AG09319 (cell line): ENCODE measurements around the gene B3GALT5.

Experiments
- DNase-seq: peaks from one replicate; pipeline ENCODE4 v3.0.0-alpha.2; 2010; ENCODE audit warnings: low read depth; ENCODE audit errors: extremely low read depth
- TF ChIP-seq, protein P1 (sequence below): IDR thresholded peaks from 2 replicates; pipeline ENCODE4 v1.5.1; 2011; ENCODE audit warnings: low read depth, mild to moderate bottlenecking, inconsistent platforms, low read length, moderate library complexity

Gene B3GALT5

DNA sequence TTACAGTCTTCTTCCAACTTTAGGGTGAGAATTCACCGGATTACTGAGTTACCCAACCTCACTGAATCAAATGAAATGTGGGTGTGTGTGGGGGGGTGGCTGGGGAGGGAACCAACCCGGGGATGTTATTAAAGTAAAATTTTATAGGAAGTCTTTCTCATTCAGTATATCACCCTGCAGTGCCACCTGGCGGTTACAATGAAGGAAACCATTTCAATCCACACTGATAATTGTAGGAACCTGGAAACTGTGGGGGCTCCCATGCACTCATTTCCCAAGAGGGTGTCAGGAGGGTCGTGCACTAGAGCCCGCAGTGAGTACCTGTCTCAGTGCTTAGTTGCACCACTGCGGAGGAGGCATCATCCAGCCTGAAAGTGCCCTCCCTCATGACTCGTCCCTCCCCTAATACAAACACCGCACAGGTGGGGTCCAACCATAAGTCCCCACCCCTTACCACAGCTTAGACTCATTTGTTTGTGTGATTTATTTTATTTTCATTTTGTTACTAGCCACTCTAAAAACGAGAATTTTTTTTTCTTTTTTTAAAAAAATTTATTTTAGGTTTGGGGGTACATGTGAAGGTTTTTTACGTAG, 103.2 kb downstream of the B3GALT5 start:
- peak; percentile 4 for DNase-seq
- TF ChIP-seq, protein P1, sequence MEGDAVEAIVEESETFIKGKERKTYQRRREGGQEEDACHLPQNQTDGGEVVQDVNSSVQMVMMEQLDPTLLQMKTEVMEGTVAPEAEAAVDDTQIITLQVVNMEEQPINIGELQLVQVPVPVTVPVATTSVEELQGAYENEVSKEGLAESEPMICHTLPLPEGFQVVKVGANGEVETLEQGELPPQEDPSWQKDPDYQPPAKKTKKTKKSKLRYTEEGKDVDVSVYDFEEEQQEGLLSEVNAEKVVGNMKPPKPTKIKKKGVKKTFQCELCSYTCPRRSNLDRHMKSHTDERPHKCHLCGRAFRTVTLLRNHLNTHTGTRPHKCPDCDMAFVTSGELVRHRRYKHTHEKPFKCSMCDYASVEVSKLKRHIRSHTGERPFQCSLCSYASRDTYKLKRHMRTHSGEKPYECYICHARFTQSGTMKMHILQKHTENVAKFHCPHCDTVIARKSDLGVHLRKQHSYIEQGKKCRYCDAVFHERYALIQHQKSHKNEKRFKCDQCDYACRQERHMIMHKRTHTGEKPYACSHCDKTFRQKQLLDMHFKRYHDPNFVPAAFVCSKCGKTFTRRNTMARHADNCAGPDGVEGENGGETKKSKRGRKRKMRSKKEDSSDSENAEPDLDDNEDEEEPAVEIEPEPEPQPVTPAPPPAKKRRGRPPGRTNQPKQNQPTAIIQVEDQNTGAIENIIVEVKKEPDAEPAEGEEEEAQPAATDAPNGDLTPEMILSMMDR, result peak; percentile 57

DNA sequence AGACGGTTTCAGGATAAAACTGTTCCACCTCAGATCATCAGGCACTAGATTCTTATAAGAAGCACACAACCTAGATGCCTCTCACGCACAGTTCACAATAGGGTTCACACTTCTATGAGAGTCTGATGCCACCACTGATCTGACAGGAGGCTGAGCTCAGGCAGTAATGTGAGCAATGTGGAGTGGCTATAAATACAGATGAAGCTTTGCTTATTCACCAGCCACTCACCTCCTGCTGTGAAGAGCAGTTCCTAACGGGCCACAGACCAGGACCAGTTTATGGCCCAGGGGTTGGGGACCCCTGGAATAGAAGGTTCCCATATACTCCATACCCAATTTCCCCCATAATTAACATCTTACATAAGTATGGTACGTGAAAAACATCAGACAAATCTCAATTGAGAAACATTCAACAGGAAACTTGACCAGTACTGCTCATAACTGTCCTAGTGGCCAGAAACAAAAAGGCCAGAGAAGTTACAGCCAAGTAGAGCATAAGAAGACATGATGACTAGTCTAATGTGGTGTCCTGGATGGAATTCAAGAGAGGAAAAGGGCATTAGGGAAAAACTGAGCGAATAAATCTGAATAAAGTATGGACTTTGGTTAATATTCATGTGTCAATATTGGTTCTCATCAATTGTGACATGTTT, 107.5 kb downstream of the B3GALT5 start:
- no peak for DNase-seq
- TF ChIP-seq, protein P1, result no peak

DNA sequence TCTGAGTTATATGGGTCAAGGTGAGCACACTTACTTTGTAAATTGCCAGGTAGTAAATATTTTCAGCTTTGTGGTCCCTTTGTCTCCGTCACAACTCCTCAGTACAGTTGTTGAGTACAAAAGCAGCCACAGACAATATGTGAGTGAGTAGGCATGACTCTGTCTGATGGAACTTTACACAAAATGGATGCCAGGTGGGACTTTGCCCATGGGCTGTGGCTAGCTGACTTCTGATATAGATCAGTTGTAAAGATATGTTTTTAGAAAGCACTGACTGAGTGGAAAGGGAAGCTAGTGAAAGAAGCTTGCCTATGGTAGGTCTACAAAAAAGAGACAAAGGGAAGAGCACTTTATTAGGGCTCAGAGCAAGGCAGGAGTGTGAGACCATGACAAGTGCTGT, 109.1 kb downstream of the B3GALT5 start:
- TF ChIP-seq, protein P1, result no peak
- DNase-seq, result no peak
